OCI-LY1 (cell line): ENCODE data around the gene NDRG2.
A peak's percentile ranks its signal among the peaks of the same experiment; 100 is the strongest.

Experiments
- H2AFZ ChIP-seq: fragments of 200-600 bp; sonication (generic), shearing (Covaris generic); 2 replicates; pipeline ENCODE4 v1.6.0; 2014; ENCODE audit warnings: antibody characterized with exemption, mild to moderate bottlenecking, low read length
- H3F3A ChIP-seq: fragments of 200-600 bp; sonication (generic), shearing (Covaris generic); 2 replicates; pipeline ENCODE4 v1.6.0; 2014; ENCODE audit warnings: mild to moderate bottlenecking, antibody characterized with exemption, low read length, moderate library complexity; ENCODE audit not compliant: insufficient read depth
- H3K27ac ChIP-seq: fragments of 200-600 bp; sonication (generic); 2 replicates; pipeline ENCODE4 v1.5.1; 2014; ENCODE audit warnings: low read length, mixed run types, mild to moderate bottlenecking, low read depth; ENCODE audit not compliant: poor library complexity, severe bottlenecking
- H3K27me3 ChIP-seq: fragments of 200-600 bp; sonication (generic); 2 replicates; pipeline ENCODE4 v1.6.0; 2014; ENCODE audit warnings: antibody characterized with exemption, mild to moderate bottlenecking, low read length, moderate library complexity; ENCODE audit not compliant: insufficient read depth
- H3K36me3 ChIP-seq: fragments of 200-600 bp; sonication (generic); 2 replicates; pipeline ENCODE4 v1.6.1; 2014; ENCODE audit warnings: mild to moderate bottlenecking, antibody characterized with exemption, low read length, moderate library complexity, mixed read lengths; ENCODE audit not compliant: insufficient read depth
- H3K4me1 ChIP-seq: fragments of 200-600 bp; sonication (generic); 2 replicates; pipeline ENCODE4 v1.5.1; 2014; ENCODE audit warnings: mild to moderate bottlenecking, low read length, moderate library complexity; ENCODE audit not compliant: insufficient read depth, severe bottlenecking
- H3K4me2 ChIP-seq: fragments of 200-600 bp; sonication (generic), shearing (Covaris generic); 2 replicates; pipeline ENCODE4 v1.6.1; 2014; ENCODE audit warnings: low read length
- H3K4me3 ChIP-seq: fragments of 200-600 bp; sonication (generic); 2 replicates; pipeline ENCODE4 v1.5.1; 2014; ENCODE audit warnings: low read length, low read depth, mild to moderate bottlenecking, mixed read lengths; ENCODE audit not compliant: poor library complexity, severe bottlenecking
- H3K79me2 ChIP-seq: fragments of 200-600 bp; shearing (Covaris generic); 2 replicates; pipeline ENCODE4 v1.6.1; 2016; ENCODE audit warnings: mixed run types, low read length, mixed read lengths; ENCODE audit not compliant: insufficient read depth
- H3K9ac ChIP-seq: fragments of 200-600 bp; sonication (generic), shearing (Covaris generic); 2 replicates; pipeline ENCODE4 v1.6.1; 2014; ENCODE audit warnings: mild to moderate bottlenecking, low read length, mixed read lengths
- H3K9me2 ChIP-seq: fragments of 200-600 bp; sonication (generic), shearing (Covaris generic); 2 replicates; pipeline ENCODE4 v1.6.1; 2014; ENCODE audit warnings: low read depth, mild to moderate bottlenecking, low read length, mixed read lengths
- H3K9me3 ChIP-seq: fragments of 200-600 bp; shearing (Covaris generic); 2 replicates; pipeline ENCODE4 v1.6.1; 2014; ENCODE audit warnings: low read length, mixed read lengths
- H4K20me1 ChIP-seq: fragments of 200-600 bp; sonication (generic), shearing (Covaris generic); 2 replicates; pipeline ENCODE4 v1.6.0; 2016; ENCODE audit warnings: mild to moderate bottlenecking, low read length; ENCODE audit not compliant: insufficient read depth
- CTCF ChIP-seq: fragments of 200-600 bp; sonication (generic), shearing (Covaris generic); IDR thresholded peaks from 2 replicates; pipeline ENCODE4 v1.5.1; 2017; ENCODE audit warnings: mild to moderate bottlenecking, antibody characterized with exemption, low read length, moderate library complexity, mixed read lengths
- EZH2 ChIP-seq: fragments of 200-600 bp; sonication (generic), shearing (Covaris generic); IDR thresholded peaks from 2 replicates; pipeline ENCODE4 v1.8.0; 2017; ENCODE audit warnings: borderline replicate concordance, mixed run types, mild to moderate bottlenecking, antibody characterized with exemption, low read length, moderate library complexity, mixed read lengths

Gene NDRG2

GRCh38 chr14:20976291-20976690 is 48.6 kb downstream of the NDRG2 start:
- Histone ChIP-seq H3K4me3 (no peak overlapping the region), H3K79me2 (no peaks in the 10 kb centered on the region), H2AFZ (no peak overlapping the region), H3K36me3 (no peaks in the 10 kb centered on the region), H3K9me2 (no peaks in the 10 kb centered on the region), H3K27ac (no peak overlapping the region), H3K4me1 (peaks cover 5% of the 10 kb centered on the region), H3K9me3 (no peaks in the 10 kb centered on the region), H3K9ac (no peak overlapping the region), H4K20me1 (no peaks in the 10 kb centered on the region), H3K27me3 (no peaks in the 10 kb centered on the region), H3F3A (no peaks in the 10 kb centered on the region), H3K4me2 (no peak overlapping the region)
- TF ChIP-seq EZH2 = no peak
- no peak for TF ChIP-seq CTCF

- Histone ChIP-seq H3K4me2 (no peak overlapping the region), H3F3A (no peaks in the 10 kb centered on the region)
- TF ChIP-seq EZH2 (no peak), CTCF (no peak)
These were observed 51.4 kb downstream of the NDRG2 start for GRCh38 chr14:20973501-20973900.

GRCh38 chr14:20971705-20972021 is 53.2 kb downstream of the NDRG2 start:
- Histone ChIP-seq H4K20me1 (no peaks in the 10 kb centered on the region), H3K4me2 (peak overlapping the region; percentile 79), H3K79me2 (no peaks in the 10 kb centered on the region), H2AFZ (no peak overlapping the region), H3K4me1 (peaks cover 9% of the 10 kb centered on the region), H3K27ac (no peak overlapping the region), H3F3A (no peaks in the 10 kb centered on the region), H3K36me3 (no peaks in the 10 kb centered on the region), H3K9me2 (no peaks in the 10 kb centered on the region), H3K4me3 (peak overlapping the region; percentile 63), H3K9ac (no peak overlapping the region; the same call in 1 of the 2 replicates), H3K9me3 (no peaks in the 10 kb centered on the region), H3K27me3 (no peaks in the 10 kb centered on the region)
- TF ChIP-seq CTCF (no peak), EZH2 (no peak)

More at GRCh38 chr14:20973501-20973900, 51.4 kb downstream of the NDRG2 start:
- peaks cover 9% of the 10 kb centered on the region for H3K4me1 ChIP-seq
- H3K4me3 ChIP-seq = no peak overlapping the region
- H3K27me3 ChIP-seq = no peaks in the 10 kb centered on the region
- no peaks in the 10 kb centered on the region for H4K20me1 ChIP-seq
- H3K79me2 ChIP-seq = no peaks in the 10 kb centered on the region
- H3K36me3 ChIP-seq = no peaks in the 10 kb centered on the region
- H3K9ac ChIP-seq = no peak overlapping the region
- H3K9me3 ChIP-seq = no peaks in the 10 kb centered on the region
- H3K27ac ChIP-seq = no peak overlapping the region
- no peaks in the 10 kb centered on the region for H3K9me2 ChIP-seq
- no peak overlapping the region for H2AFZ ChIP-seq
